Lung (tissue), 12 donors: ENCODE data around the gene DOCK4. TPM values are rescaled to one million over a fixed set of nuclear protein-coding genes. Genes with fewer than 3 reads are reported as not detected.

Source experiments
- ATAC-seq: fragments of 200-7000 bp; cut with Tn5 transposase; one replicate; pipeline ENCODE4 v1.9.1; 2020; ENCODE audit warnings: moderate number of reproducible peaks; ENCODE audit not compliant: insufficient read depth, low FRiP score
- DNase-seq, 3 donors: peaks; one replicate each; pipeline ENCODE4 v3.0.0-alpha.2; 2013 to 2017
- H3K27ac ChIP-seq, 2 donors: one replicate each; pipeline ENCODE4 v1.5.1; 2013; ENCODE audit warnings: mild to moderate bottlenecking in 2 of 2, moderate library complexity in 2 of 2, control low read depth in 1 of 2, inconsistent platforms in 1 of 2, low read depth in 1 of 2, low read length in 1 of 2
- H3K27me3 ChIP-seq, 3 donors: one replicate each; pipeline ENCODE4 v1.5.1; 2013; ENCODE audit warnings: low read length in 2 of 3; ENCODE audit not compliant: control insufficient read depth in 3 of 3, insufficient read depth in 3 of 3
- H3K36me3 ChIP-seq, 4 donors: one replicate each; pipeline ENCODE4 v1.5.1; 2013; ENCODE audit warnings: low read length in 4 of 4, mild to moderate bottlenecking in 1 of 4, moderate library complexity in 1 of 4; ENCODE audit not compliant: control insufficient read depth in 4 of 4, insufficient read depth in 4 of 4
- H3K4me1 ChIP-seq, 5 donors: one replicate each; pipeline ENCODE4 v1.5.1; 2013; ENCODE audit warnings: low read length in 5 of 5, mild to moderate bottlenecking in 2 of 5, moderate library complexity in 1 of 5; ENCODE audit not compliant: control insufficient read depth in 5 of 5, insufficient read depth in 5 of 5
- H3K4me3 ChIP-seq: one replicate; pipeline ENCODE4 v1.5.1; 2013; ENCODE audit warnings: mild to moderate bottlenecking, control low read depth, moderate library complexity
- H3K9ac ChIP-seq, 2 donors: one replicate each; pipeline ENCODE4 v1.5.1; 2013; ENCODE audit warnings: low read length in 2 of 2, control low read depth in 1 of 2; ENCODE audit not compliant: insufficient read depth in 1 of 2
- H3K9me3 ChIP-seq, 4 donors: one replicate each; pipeline ENCODE4 v1.5.1; 2013; ENCODE audit warnings: low read length in 3 of 4, mild to moderate bottlenecking in 1 of 4, moderate library complexity in 1 of 4; ENCODE audit not compliant: control insufficient read depth in 4 of 4, insufficient read depth in 3 of 4
- CTCF ChIP-seq: IDR thresholded peaks from 2 replicates; pipeline ENCODE4 v1.5.1; 2012; ENCODE audit warnings: mild to moderate bottlenecking; ENCODE audit errors: control extremely low read depth, extremely low read depth
- WGBS, 2 donors: extraction: QIAGEN DNeasy Blood & Tissue Kit; methylation state at CpG; one replicate each; pipeline ENCODE4 v1.1.7; 2013; 5-methylcytosine and 5-hydroxymethylcytosine counted together
- polyA plus RNA-seq, 2 donors: library from polyadenylated mRNA; stranded (reverse); fragments of 200-250 nt; gene quantifications; one replicate each; pipeline ENCODE4 v1.2.1, GENCODE V29; 2013
- total RNA-seq, 2 donors: library from RNA; depleted of rRNA in 1 of 2; stranded (reverse); fragments of >200 nt in 1 of 2; gene quantifications; one replicate each; pipeline ENCODE4 v1.2.1, GENCODE V29; 2014 to 2021
- donor health status: control.
- donor health status: control.
- donor health status: Bipolar disorder and iron deficiency.
- donor health status: healthy.
- donor health status: DM: yes; HTN: yes; CAD: no.

The DOCK4 gene
- total and polyA plus RNA-seq, 4 donors = 18.7 to 163 (median 40.3) TPM

GRCh38 chr7:111836592-111836991 is 369.6 kb downstream of the DOCK4 start:
- TF ChIP-seq CTCF = no peak
- no peak overlapping the region for H3K27ac ChIP-seq
- peaks cover 3 to 25% (median 8%) of the 10 kb centered on the region in 4 donors for H3K36me3 ChIP-seq
- H3K4me1 ChIP-seq = no peaks in the 10 kb centered on the region
- ATAC-seq = no peak
- 90 to 92% methylated on average over 1 of the region's 1 CpG for WGBS, 2 donors
- no peak overlapping the region for H3K9ac ChIP-seq
- H3K9me3 ChIP-seq = no peaks in the 10 kb centered on the region
- DNase-seq = no peak
- H3K27me3 ChIP-seq = no peaks in the 10 kb centered on the region
- H3K4me3 ChIP-seq = no peak overlapping the region

GRCh38 chr7:111835066-111835465 is 371.1 kb downstream of the DOCK4 start:
- no peak overlapping the region for H3K27ac ChIP-seq
- no peak for TF ChIP-seq CTCF
- no peak overlapping the region for H3K9ac ChIP-seq
- H3K4me1 ChIP-seq = no peaks in the 10 kb centered on the region
- no peak overlapping the region for H3K4me3 ChIP-seq
- peaks cover 2 to 22% (median 10%) of the 10 kb centered on the region in 4 donors for H3K36me3 ChIP-seq
- DNase-seq (no peak), ATAC-seq (no peak)
- H3K27me3 ChIP-seq = no peaks in the 10 kb centered on the region
- no peaks in the 10 kb centered on the region for H3K9me3 ChIP-seq

GRCh38 chr7:111834367-111834766 is 371.8 kb downstream of the DOCK4 start:
- 86 to 91% methylated on average over 2 of the region's 2 CpGs for WGBS, 2 donors
- Histone ChIP-seq H3K4me1 (no peaks in the 10 kb centered on the region), H3K27ac (no peak overlapping the region), H3K9me3 (no peaks in the 10 kb centered on the region), H3K4me3 (no peak overlapping the region), H3K36me3 (peaks cover 2 to 22% (median 10%) of the 10 kb centered on the region in 4 donors), H3K9ac (no peak overlapping the region), H3K27me3 (no peaks in the 10 kb centered on the region)
- no peak for ATAC-seq
- no peak for DNase-seq
- TF ChIP-seq CTCF = no peak

- Histone ChIP-seq H3K4me1 (no peaks in the 10 kb centered on the region), H3K9me3 (no peaks in the 10 kb centered on the region), H3K9ac (no peak overlapping the region), H3K27me3 (no peaks in the 10 kb centered on the region), H3K4me3 (no peak overlapping the region), H3K36me3 (peaks cover 2 to 18% (median 10%) of the 10 kb centered on the region in 4 donors), H3K27ac (no peak overlapping the region)
- no peak for TF ChIP-seq CTCF
- ATAC-seq = no peak
- DNase-seq = no peak
Measured at GRCh38 chr7:111833466-111833865, 372.7 kb downstream of the DOCK4 start.
